Measurements from ENCODE around the gene GNPTAB. TPM values are rescaled to one million over a fixed set of nuclear protein-coding genes. Genes with fewer than 3 reads are reported as not detected.

Gene GNPTAB
- total and polyA plus RNA-seq, 2 of the 13 experiments (the other 11 are each of a cell fraction or from before 2014, with no cell fraction given) = 13.6 to 19.4 TPM

DNA sequence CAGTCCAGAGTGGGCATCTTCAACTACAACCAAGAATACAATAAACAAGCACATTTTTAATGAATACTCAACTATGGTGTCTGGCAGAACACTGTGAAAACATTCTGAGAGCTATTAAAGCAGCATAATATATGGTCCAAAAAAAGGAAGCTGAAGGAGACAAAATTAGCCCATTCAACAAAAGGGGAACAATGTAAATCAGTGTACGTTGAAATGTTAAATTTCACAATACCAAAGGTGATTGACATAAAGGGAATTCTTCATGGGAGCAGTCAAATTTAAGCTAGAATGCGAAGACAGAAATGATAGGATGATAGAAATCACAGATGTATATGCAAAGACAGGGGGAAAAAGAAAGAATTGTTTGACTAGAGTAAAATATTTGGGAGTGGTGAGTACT lies 50.2 kb downstream of the GNPTAB start:
- Histone ChIP-seq H3K9ac (ENCODE audit: insufficient read depth, low read depth, low read length) (no peak overlapping the region), H3K4me3 (replicated peaks in 1 of 3; ENCODE audit: insufficient read depth in 1 of 3, low read depth in 2 of 3, low read length in 3 of 3) (no peak overlapping the region), H3K27me3 (ENCODE audit: control insufficient read depth in 1 of 2, insufficient read depth in 2 of 2, low read length in 2 of 2) (no peaks in the 10 kb centered on the region), H3K9me3 (ENCODE audit: low read length) (no peaks in the 10 kb centered on the region), H4K20me1 (ENCODE audit: insufficient read depth, low read length) (no peaks in the 10 kb centered on the region), H2AFZ (ENCODE audit: low read length) (no peak overlapping the region), H3K79me2 (ENCODE audit: insufficient read depth, low read length) (no peaks in the 10 kb centered on the region), H3K4me1 (ENCODE audit: insufficient read depth, low read length) (peaks cover 14% of the 10 kb centered on the region; the same call in 1 of the 2 replicates), H3K36me3 (replicated peaks in 1 of 2; ENCODE audit: control insufficient read depth in 1 of 2, insufficient read depth in 2 of 2, low read length in 2 of 2) (peaks cover 0 to 1% of the 10 kb centered on the region in 2 experiments; a peak in 2 of 5 replicates), H3K27ac (ENCODE audit: extremely low read length, insufficient read depth, low read length) (no peak overlapping the region), H3K4me2 (ENCODE audit: low read depth, low read length) (no peak overlapping the region)
- DNase-seq (ENCODE audit: low spot score) (no peak), ATAC-seq (no peak), FAIRE-seq (no peak)
- in situ Hi-C loops (cut with HindIII; ENCODE audit: extremely low pct_ligation_motif_present, low pct_unique_long_range_greater_than_20kb) = no loop called here
- 96% methylated on average over 2 of the region's 2 CpGs for WGBS (ENCODE audit: low lambda C conversion rate)
- intact Hi-C loops (cut with micrococcal nuclease; ENCODE audit: unreplicated experiment) = no loop called here
- TF ChIP-seq ZSCAN21 (CRISPR knock-in tag; IDR thresholded peaks at IDR 0.05; ENCODE audit: borderline replicate concordance) = no peak
- no peak for TF ChIP-seq ZNF235 (CRISPR knock-in tag; IDR thresholded peaks at IDR 0.05; ENCODE audit: borderline replicate concordance)
- TF ChIP-seq ZNF792 (CRISPR knock-in tag; IDR thresholded peaks at IDR 0.05) = no peak
- no peak for TF ChIP-seq HES4 (CRISPR knock-in tag; IDR thresholded peaks at IDR 0.05; ENCODE audit: borderline replicate concordance)
- TF ChIP-seq PPARG (CRISPR knock-in tag; conservative IDR thresholded peaks at IDR 0.05) = no peak
- TF ChIP-seq HIVEP1 (CRISPR knock-in tag; IDR thresholded peaks at IDR 0.05) = no peak
- no peak for TF ChIP-seq JUN (CRISPR knock-in tag; IDR thresholded peaks at IDR 0.05)
- TF ChIP-seq HOXA7 (CRISPR knock-in tag; IDR thresholded peaks at IDR 0.05) = no peak
- TF ChIP-seq RBAK (CRISPR knock-in tag; IDR thresholded peaks at IDR 0.05) = no peak
- no peak for TF ChIP-seq RELA (CRISPR knock-in tag; IDR thresholded peaks at IDR 0.05)
- TF ChIP-seq ZNF501 (CRISPR knock-in tag; IDR thresholded peaks at IDR 0.05) = no peak
- no peak for TF ChIP-seq U2AF2 (IDR thresholded peaks at IDR 0.05; ENCODE audit: low read depth, low read length)
- no TSS peak for BruUV-seq (replicated peaks)
- CTCF ChIA-PET (ENCODE audit: low intra/inter-chr PET ratio, low total read pairs) = no interaction called here
- POLR2A ChIA-PET = no interaction called here
